HEK293T (cell line): ENCODE data around the gene DNAH1.
"Not testable (repeated sequence)": the region's sequence is repeated elsewhere in the genome, so short reads cannot be mapped to it uniquely, and the experiment has no call there.

ENCODE experiments used
- CTCF ChIA-PET: fragments of 350-600 bp; formaldehyde crosslinking; extraction: SDS; loops from one replicate; lab custom pipeline; 2021; ENCODE audit warnings: antibody characterized with exemption, inconsistent platforms; lab: Yijun Ruan, JAX
- POLR2A ChIA-PET: fragments of 350-600 bp; formaldehyde crosslinking; extraction: SDS; loops from one replicate; lab custom pipeline; 2020; ENCODE audit warnings: antibody characterized with exemption, inconsistent platforms; lab: Yijun Ruan, JAX
- DNase-seq: peaks from one replicate; pipeline ENCODE4 v3.0.0; 2012; ENCODE audit warnings: mixed read lengths; ENCODE audit errors: extremely low spot score
- ARNT ChIP-seq: fragments of 450-650 bp; IDR thresholded peaks from 2 replicates; pipeline ENCODE4 v1.6.1; 2017; ENCODE audit warnings: mild to moderate bottlenecking
- BHLHE40 ChIP-seq: fragments of 450-650 bp; IDR thresholded peaks from 2 replicates; pipeline ENCODE4 v1.6.1; 2016; ENCODE audit warnings: mild to moderate bottlenecking, moderate library complexity, borderline replicate concordance
- CTBP1 ChIP-seq: fragments of 450-650 bp; IDR thresholded peaks from 2 replicates; pipeline ENCODE4 v1.6.1; 2016; ENCODE audit warnings: borderline replicate concordance
- ELF4 ChIP-seq: fragments of 450-650 bp; IDR thresholded peaks from 2 replicates; pipeline ENCODE4 v1.6.1; 2017; ENCODE audit warnings: antibody characterized with exemption
- FOXA1 ChIP-seq: fragments of 450-650 bp; IDR thresholded peaks from 2 replicates; pipeline ENCODE4 v1.6.1; 2016; ENCODE audit warnings: mild to moderate bottlenecking
- FOXK2 ChIP-seq: fragments of 450-650 bp; IDR thresholded peaks from 2 replicates; pipeline ENCODE4 v1.6.1; 2016; ENCODE audit warnings: mild to moderate bottlenecking
- FOXM1 ChIP-seq: fragments of 450-650 bp; IDR thresholded peaks from 2 replicates; pipeline ENCODE4 v1.6.1; 2017; ENCODE audit warnings: mild to moderate bottlenecking, borderline replicate concordance
- HDGF ChIP-seq: fragments of 450-650 bp; IDR thresholded peaks from 2 replicates; pipeline ENCODE4 v1.6.1; 2017; ENCODE audit warnings: antibody characterized with exemption, borderline replicate concordance
- L3MBTL2 ChIP-seq: fragments of 450-650 bp; conservative IDR thresholded peaks from 2 replicates; pipeline ENCODE4 v1.6.1; 2016; ENCODE audit warnings: mild to moderate bottlenecking
- LEF1 ChIP-seq: fragments of 450-650 bp; IDR thresholded peaks from 2 replicates; pipeline ENCODE4 v1.6.1; 2017; ENCODE audit warnings: mild to moderate bottlenecking, borderline replicate concordance
- NFRKB ChIP-seq: fragments of 450-650 bp; IDR thresholded peaks from 2 replicates; pipeline ENCODE4 v1.6.1; 2016; ENCODE audit warnings: mild to moderate bottlenecking, moderate library complexity
- PKNOX1 ChIP-seq: fragments of 450-650 bp; IDR thresholded peaks from 2 replicates; pipeline ENCODE4 v1.6.1; 2016
- SP1 ChIP-seq: fragments of 450-650 bp; IDR thresholded peaks from 2 replicates; pipeline ENCODE4 v1.6.1; 2017
- SUZ12 ChIP-seq: fragments of 450-650 bp; IDR thresholded peaks from 2 replicates; pipeline ENCODE4 v1.6.1; 2016; ENCODE audit warnings: mild to moderate bottlenecking
- TARDBP ChIP-seq: fragments of 450-650 bp; IDR thresholded peaks from 2 replicates; pipeline ENCODE4 v1.6.1; 2016
- ZNF384 ChIP-seq: fragments of 450-650 bp; IDR thresholded peaks from 2 replicates; pipeline ENCODE4 v1.6.1; 2016

Gene DNAH1

GRCh38 chr3:52280050-52280461, 36.1 kb upstream of the DNAH1 start:
- no peak for DNase-seq
- TF ChIP-seq CTBP1 (no peak), ELF4 (no peak), L3MBTL2 (no peak), ZNF384 (no peak), PKNOX1 (no peak)
- CTCF ChIA-PET = interaction anchor here (1.5 to 2.1 kb wide), 3 partner anchors 48 to 167 kb away, joined by 4 to 10 read pairs (median 5); no protein-coding TSS in a partner anchor
- POLR2A ChIA-PET = interaction anchor here (0.6 to 5.1 kb wide), 5 partner anchors 9 to 71 kb away, joined by 3 to 47 read pairs (median 4); partner anchors contain the start of genes GLYCTK and TWF2

DNA sequence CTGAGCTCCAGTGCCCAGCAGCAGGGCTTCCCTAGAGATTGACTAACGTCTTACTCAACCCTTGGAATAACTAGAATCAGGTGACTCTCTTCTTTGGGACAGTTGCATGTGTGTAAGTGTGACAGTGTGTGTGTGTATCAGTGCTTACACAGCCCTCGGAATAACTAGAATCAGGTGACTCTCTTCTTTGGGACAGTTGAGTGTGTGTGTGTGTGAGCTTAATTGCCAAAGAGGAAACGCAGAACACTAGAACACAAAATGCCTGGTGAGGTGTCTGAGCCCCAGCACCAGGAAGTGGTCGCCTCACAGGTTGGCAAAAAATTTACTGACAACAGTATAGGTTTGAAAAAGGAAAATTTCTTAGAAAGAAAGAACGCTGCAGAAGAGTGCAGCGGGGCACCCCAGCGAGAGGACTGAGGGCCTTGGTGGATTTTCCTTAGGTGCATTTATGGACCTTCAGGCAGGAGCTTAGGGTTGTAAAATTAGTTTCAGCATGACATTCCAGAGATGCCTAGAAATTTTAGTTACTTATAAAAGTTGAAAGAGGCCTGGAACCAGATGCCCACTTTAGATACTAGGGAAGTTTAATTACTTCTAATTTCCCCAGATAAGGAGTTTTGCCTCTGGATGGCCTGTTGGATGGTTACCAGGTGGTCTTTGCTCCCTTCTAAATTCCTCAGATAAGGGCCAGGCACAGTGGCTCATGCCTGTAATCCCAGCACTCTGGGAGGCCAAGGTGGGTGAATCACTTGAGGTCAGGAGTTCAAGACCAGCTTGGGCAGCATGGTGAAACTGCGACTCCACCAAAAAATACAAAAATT, 33.9 kb upstream of the DNAH1 start:
- DNase-seq = no peak
- ChIA-PET POLR2A (no interaction called here), CTCF (interaction anchor here (1.5 to 2.1 kb wide), 2 partner anchors 51 to 62 kb away, joined by 3 to 4 read pairs; no protein-coding TSS in a partner anchor)
- TF ChIP-seq SP1 (no peak), FOXM1 (no peak), HDGF (no peak), ZNF384 (no peak), PKNOX1 (no peak), SUZ12 (no peak)

GRCh38 chr3:52283306-52283705, 32.8 kb upstream of the DNAH1 start:
- ChIA-PET CTCF (interaction anchor here (0.7 to 1.5 kb wide), 2 partner anchors 51 to 89 kb away, joined by 3 to 5 read pairs; no protein-coding TSS in a partner anchor), POLR2A (no interaction called here)
- no peak for DNase-seq
- TF ChIP-seq ELF4 (no peak), FOXA1 (no peak), SUZ12 (no peak), SP1 (no peak), HDGF (no peak), FOXK2 (no peak), PKNOX1 (no peak), NFRKB (no peak), CTBP1 (no peak), TARDBP (no peak), L3MBTL2 (no peak), BHLHE40 (no peak), LEF1 (no peak), ARNT (no peak), ZNF384 (no peak)

- DNase-seq, POLR2A ChIA-PET: not testable (repeated sequence)
- CTCF ChIA-PET = interaction anchor here (0.7 to 1.5 kb wide), 2 partner anchors 52 to 88 kb away, joined by 3 to 5 read pairs; no protein-coding TSS in a partner anchor
Observed at GRCh38 chr3:52284051-52284450, 32.1 kb upstream of the DNAH1 start.

- TF ChIP-seq SUZ12 (no peak), BHLHE40 (no peak), ZNF384 (no peak), L3MBTL2 (no peak), FOXM1 (no peak), ARNT (no peak)
- ChIA-PET CTCF (no interaction called here), POLR2A (interaction anchor here (0.7 to 2.3 kb wide), 2 partner anchors 48 to 160 kb away, joined by 3 to 8 read pairs; partner anchors contain the start of gene TWF2)
- DNase-seq = no peak
Observed at GRCh38 chr3:52286777-52287110, 29.4 kb upstream of the DNAH1 start.

GRCh38 chr3:52288674-52289073, 27.4 kb upstream of the DNAH1 start:
- CTCF ChIA-PET = interaction anchor here (1.3 kb wide), 1 partner anchor 51 kb away, joined by 6 read pairs; no protein-coding TSS in a partner anchor
- no peak for DNase-seq
- POLR2A ChIA-PET = interaction anchor here (0.7 to 3.2 kb wide), 6 partner anchors 8 to 158 kb away, joined by 3 to 47 read pairs (median 10); partner anchors contain the start of gene WDR82
- no peak for TF ChIP-seq HDGF
- TF ChIP-seq FOXA1 = no peak
- TF ChIP-seq L3MBTL2 = no peak
- no peak for TF ChIP-seq NFRKB
- no peak for TF ChIP-seq ZNF384
- no peak for TF ChIP-seq SUZ12
- no peak for TF ChIP-seq CTBP1
- TF ChIP-seq PKNOX1 = no peak
- no peak for TF ChIP-seq ELF4
- no peak for TF ChIP-seq FOXM1
- TF ChIP-seq LEF1 = no peak
- no peak for TF ChIP-seq ARNT
- no peak for TF ChIP-seq SP1
- TF ChIP-seq TARDBP = no peak
